ENCODE measurements around the gene HOXC6. TPM values are rescaled to one million over a fixed set of nuclear protein-coding genes. Genes with fewer than 3 reads are reported as not detected.

The HOXC6 gene
- total RNA-seq, 1 donor from 2014 or later = not detected

GRCh38 chr12:54012631-54013409 is 15.4 kb upstream of the HOXC6 start:
- DNase-seq (ENCODE audit: low spot score in 2 of 2) (no peak), FAIRE-seq (no peak)

- no peak for DNase-seq (ENCODE audit: low spot score in 2 of 2)
- FAIRE-seq = no peak
Measured at GRCh38 chr12:54014377-54015017, 13.7 kb upstream of the HOXC6 start.

DNA sequence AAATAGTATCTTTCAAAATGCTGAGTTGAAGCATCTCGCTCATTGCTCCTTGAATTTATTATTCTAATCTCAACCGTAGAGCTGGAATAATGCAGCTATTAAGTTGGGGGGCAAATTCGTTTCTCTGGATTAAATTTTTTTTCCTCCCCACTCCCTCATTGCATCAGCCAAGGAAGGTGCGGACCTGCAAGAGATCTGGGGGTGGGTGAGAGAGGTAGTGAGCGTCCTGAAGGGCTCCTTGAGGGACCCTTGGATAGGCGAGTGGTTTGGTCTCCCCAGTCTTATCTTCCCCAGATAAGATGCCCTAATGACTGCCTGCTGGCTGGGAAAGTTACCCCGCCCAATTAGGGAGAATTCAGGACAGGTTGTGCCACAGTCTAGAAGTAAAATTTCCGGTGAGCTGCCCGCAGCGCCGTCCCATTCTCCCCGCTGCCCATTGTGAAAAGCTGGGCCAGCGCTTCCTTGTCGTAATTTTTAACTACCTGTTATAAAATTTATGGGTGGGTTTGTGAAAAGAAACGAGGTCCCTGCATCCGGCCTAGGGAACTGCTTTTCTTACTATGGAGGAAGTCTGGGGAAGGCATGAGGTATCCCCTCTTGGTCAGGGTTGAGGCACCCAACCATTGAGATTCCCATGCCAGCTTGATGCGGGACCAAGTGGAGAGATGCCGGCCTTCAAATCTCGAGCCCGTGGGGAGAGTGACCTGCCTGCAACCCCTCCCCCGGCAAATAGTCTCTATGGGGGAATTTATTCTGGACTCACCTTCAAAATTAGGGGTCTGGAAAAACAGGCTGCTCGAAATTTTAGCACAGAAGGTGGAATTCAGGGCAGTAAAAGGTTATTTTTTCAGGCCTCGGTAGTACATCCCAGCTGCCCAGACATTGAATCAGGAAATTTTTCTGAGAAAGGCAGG is 13.0 kb upstream of the HOXC6 start:
- FAIRE-seq (no peak), DNase-seq (ENCODE audit: low spot score in 2 of 2) (no peak)

GRCh38 chr12:54016051-54016450 is 12.2 kb upstream of the HOXC6 start:
- DNase-seq (ENCODE audit: low spot score in 2 of 2) (no peak), FAIRE-seq (no peak)

DNA sequence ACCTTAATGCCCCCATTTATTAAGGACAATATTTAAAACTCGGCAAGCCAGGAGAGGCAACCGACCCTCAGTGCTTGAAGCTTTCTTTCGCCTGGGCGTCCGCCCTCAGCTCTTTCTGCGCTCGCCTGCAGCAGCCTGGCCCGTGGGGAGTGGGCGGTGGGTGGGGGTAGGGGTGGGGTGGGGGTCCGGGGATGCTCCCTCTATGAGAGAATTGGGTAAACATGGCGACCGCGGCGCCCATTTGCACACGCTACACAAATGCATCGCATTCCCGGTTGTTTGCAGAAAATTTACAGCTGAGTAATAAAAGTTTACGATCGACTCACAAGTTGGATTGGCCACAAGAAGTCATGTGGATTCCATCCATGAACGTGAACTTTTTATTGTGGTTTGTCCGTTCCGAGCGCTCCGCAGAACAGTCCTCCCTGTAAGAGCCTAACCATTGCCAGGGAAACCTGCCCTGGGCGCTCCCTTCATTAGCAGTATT is 11.7 kb upstream of the HOXC6 start:
- FAIRE-seq = no peak
- no peak for DNase-seq (ENCODE audit: low spot score in 2 of 2)

- no peak for FAIRE-seq
Measured at GRCh38 chr12:54017027-54017788, 11.0 kb upstream of the HOXC6 start.

DNA sequence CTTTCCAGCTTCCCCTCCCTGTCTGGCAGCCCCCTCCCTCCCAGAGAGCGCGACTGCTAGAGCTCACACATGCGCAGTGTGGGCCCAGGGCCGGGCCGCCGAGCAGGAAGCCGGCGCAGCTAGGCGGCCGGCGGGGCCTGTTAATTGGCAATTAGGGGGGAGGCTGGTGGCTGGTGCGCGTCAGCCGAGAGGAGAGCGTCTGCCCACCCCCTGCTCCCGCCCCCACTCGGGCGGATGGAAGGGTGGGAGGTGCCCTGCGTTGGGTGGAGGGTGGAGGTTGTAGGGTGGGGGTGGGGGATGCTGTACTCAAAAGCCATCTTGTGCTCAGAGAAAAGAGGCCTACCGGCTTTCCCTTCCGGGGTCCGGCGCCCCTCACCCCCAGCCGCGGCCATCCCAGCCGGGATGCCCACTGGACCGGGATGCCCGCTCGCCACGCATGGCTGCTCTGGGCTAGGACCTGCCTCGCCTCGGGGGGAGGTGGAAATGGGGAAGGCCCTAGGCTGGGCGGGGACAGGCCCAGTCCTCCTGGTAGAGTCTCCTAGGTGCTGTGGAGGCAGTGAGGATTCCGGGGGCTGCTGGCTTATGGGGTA is 10.3 kb upstream of the HOXC6 start:
- DNase-seq (ENCODE audit: low spot score in 2 of 2) (peak; percentile 78 to 80), FAIRE-seq (no peak)

More at GRCh38 chr12:54017027-54017788, 11.0 kb upstream of the HOXC6 start:
- DNase-seq (ENCODE audit: low spot score in 2 of 2) = no peak

GRCh38 chr12:54018468-54018984 is 9.7 kb upstream of the HOXC6 start:
- FAIRE-seq = no peak
- no peak for DNase-seq (ENCODE audit: low spot score in 2 of 2)

DNA sequence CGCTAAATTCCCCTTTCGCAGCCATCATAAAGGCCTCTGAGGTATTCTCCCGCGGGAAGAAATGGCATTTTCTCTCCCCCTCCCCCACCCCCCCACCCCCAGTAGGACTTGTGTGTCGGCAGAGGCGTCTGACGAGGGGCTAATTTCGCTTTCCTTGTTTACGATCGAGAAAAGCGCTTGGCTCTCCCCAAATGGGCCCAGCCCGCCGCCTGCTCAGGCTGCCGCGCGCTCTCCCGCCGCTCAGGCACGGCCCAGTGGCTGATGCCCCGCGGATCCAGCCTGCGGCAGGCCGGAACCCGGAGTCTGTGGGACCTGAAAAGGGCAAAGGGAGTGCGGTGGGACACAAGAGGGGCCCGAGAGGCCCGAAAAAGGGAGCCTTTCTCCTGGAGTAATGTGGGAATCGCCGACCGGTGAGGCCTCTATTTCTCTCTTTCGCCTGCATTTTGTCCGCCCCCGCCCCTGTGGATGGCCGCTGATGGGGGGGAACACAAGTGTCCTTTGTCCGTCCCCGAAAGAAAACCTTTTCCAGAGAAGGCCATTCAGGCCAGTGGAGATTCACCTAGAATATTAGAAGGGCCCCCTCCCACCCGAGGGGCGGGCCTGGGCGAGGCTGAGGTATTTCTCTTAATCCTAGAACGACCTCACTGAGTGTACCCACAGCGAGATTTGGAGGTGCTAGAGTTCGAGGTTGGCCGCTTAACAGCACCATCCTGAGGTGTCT is 9.0 kb upstream of the HOXC6 start:
- DNase-seq (ENCODE audit: low spot score in 2 of 2) = no peak
- no peak for FAIRE-seq

DNA sequence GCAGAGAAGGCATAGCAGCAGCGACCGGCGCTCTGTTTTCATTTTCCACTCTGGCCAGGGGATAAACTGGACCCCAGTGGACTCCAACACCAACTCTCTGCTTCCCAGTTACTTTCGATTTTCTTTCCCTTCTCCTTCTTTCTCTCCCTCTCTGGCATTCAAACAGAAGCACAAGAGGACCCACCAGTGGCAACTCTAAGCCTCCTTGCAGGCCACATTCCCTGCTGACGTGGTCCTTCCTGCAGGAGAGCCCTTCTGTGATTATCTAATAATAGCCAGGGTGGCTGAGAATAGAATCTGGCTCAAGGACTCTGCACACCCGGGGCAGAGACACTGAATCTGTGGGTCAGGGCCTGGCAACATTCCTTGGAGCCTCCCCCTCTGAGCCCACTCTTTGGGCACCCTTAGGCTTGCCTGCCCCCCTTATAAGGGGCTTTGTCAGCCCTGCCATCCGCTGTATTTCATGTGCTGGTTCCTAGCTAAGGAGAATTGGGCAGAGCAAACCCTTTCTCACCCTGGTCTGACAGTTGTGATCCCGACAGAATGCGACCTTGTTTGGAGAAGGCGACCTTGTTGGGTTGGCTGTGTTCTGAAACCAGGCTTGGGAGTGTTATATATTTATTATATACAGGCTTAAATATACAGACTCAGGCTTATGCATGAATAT is 8.2 kb upstream of the HOXC6 start:
- FAIRE-seq (no peak), DNase-seq (ENCODE audit: low spot score in 2 of 2) (no peak)

GRCh38 chr12:54020591-54021405 is 7.4 kb upstream of the HOXC6 start:
- no peak for DNase-seq (ENCODE audit: low spot score in 2 of 2)
- no peak for FAIRE-seq

DNA sequence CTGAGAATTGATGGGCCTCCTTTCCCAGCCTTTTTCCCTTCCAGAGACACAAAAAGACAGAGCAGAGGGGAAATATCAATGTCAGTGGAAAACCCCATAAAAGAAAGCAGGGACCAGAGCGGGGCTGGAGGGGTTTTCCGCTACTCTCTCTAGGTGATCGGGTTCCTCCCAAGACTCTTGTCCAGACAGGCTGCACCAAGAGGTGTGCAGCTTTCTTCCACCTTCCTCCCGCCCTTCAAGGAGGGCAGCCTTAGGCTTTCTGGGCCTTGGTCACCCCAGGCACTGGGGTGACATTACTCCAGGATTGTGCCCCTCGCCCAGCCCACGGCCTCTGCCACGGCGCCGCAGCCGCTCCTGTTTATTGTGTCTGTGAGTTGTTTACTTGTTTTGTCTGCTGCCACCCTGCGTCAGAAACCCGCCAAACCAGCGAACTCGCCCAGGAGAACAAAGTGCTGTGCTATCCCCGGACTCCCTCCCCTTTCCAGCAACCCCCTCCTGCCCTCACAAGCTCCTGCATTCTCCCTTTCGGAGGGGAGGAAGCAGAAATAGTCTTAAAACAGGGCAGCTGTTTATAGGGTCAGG is 6.7 kb upstream of the HOXC6 start:
- no peak for DNase-seq (ENCODE audit: low spot score in 2 of 2)
- FAIRE-seq = no peak

- DNase-seq (ENCODE audit: low spot score in 2 of 2) = no peak
- no peak for FAIRE-seq
Measured at GRCh38 chr12:54022960-54023884, 5.0 kb upstream of the HOXC6 start.

DNA sequence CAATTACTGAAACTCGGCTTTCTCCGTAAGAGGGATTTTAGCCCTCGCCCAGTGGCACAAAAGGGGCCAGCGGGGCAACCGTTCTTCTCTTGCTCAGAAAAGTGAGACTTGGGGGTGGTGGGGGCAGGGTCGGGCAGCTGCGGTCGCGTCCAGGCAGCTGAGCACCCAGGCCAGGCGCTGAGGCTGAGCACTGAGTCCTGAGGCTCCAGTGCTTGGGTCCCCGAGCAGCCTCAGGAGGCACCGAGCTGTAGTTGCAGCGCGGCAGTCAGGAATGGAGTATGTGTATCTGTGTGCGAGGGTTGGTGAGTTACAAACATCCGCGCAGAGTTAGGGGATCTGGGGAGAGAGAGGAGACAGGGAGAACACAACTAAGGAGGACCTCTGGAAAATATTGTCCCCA is 4.1 kb upstream of the HOXC6 start:
- no peak for DNase-seq (ENCODE audit: low spot score in 2 of 2)
- no peak for FAIRE-seq

DNA sequence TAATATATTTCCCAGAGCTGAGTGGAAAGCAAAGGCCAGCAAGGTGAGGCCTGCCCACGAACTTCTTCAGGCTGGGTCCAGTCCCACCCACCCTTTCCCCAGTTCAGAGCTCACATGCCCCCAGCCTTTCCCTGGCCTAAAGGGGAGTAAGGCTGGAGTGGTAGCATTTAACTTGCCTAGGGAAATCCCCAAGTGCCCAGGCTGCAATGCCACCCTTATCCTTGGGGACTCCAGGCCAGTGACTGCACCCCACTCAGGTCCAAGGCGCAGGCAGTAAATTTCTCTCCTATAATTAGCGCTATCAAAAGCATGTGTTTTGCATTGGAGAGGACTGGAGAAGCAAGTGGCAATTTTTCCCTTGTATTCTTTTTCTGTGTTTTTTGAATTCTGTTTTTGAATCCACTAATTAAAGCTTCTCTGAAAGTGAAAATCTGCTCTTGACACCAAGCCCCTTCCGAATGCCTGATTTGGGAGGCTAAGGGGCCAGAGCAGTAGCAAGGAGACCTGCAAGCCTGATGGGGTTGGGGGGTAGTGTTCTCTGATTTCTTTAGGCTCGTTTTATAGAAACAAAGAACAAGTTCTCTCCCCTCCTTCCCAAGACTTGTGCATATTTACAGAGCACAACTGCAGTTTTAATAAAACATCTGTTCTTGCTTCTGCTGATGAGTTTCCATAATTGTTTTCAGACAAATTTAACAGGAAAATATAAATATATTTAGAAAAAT is 3.5 kb upstream of the HOXC6 start:
- DNase-seq (ENCODE audit: low spot score in 2 of 2) (no peak), FAIRE-seq (no peak)

All from frontal cortex (tissue), 4 donors.